ENCODE measurements around the gene PDK3. TPM values are rescaled to one million over a fixed set of nuclear protein-coding genes. Genes with fewer than 3 reads are reported as not detected.

Gene PDK3
- total RNA-seq, 1 experiment from 2014 or later = 47.3 TPM

GRCh38 chrX:24577091-24577490, 112.0 kb downstream of the PDK3 start:
- WGBS (ENCODE audit: extremely low coverage, insufficient read length, low lambda C conversion rate) = no CpG with 5 or more reads among the region's 9 CpGs
- H3K9me3 ChIP-seq (ENCODE audit: control insufficient read depth, low read depth, low read length) = no peaks in the 10 kb centered on the region

More at GRCh38 chrX:24577091-24577490, 112.0 kb downstream of the PDK3 start:
- H3K18ac ChIP-seq (ENCODE audit: insufficient read length, low read depth, low read length) = no peak overlapping the region
- H3K27ac ChIP-seq (ENCODE audit: insufficient read length, low read depth, low read length) = no peak overlapping the region
- no peak overlapping the region for H3K56ac ChIP-seq (ENCODE audit: insufficient read length, low read depth, low read length)
- no peaks in the 10 kb centered on the region for H3K4me1 Mint-ChIP-seq
- H2BK120ac ChIP-seq (ENCODE audit: low read depth, low read length, poor library complexity, severe bottlenecking) = no peak overlapping the region
- no peak overlapping the region for H3K4me3 Mint-ChIP-seq
- H3K79me2 ChIP-seq (ENCODE audit: insufficient read depth, low read length) = no peaks in the 10 kb centered on the region
- no peak overlapping the region for H3K4me2 ChIP-seq (ENCODE audit: insufficient read depth, insufficient read length, low read length)
- H2AFZ ChIP-seq (ENCODE audit: low read length) = no peak overlapping the region
- no peak overlapping the region for H4K8ac ChIP-seq (replicated peaks; ENCODE audit: insufficient read length, low read depth, low read length)
- no peak overlapping the region for H2AK5ac ChIP-seq (ENCODE audit: insufficient read length, low read length)
- TF ChIP-seq, protein P1, sequence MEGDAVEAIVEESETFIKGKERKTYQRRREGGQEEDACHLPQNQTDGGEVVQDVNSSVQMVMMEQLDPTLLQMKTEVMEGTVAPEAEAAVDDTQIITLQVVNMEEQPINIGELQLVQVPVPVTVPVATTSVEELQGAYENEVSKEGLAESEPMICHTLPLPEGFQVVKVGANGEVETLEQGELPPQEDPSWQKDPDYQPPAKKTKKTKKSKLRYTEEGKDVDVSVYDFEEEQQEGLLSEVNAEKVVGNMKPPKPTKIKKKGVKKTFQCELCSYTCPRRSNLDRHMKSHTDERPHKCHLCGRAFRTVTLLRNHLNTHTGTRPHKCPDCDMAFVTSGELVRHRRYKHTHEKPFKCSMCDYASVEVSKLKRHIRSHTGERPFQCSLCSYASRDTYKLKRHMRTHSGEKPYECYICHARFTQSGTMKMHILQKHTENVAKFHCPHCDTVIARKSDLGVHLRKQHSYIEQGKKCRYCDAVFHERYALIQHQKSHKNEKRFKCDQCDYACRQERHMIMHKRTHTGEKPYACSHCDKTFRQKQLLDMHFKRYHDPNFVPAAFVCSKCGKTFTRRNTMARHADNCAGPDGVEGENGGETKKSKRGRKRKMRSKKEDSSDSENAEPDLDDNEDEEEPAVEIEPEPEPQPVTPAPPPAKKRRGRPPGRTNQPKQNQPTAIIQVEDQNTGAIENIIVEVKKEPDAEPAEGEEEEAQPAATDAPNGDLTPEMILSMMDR (conservative IDR thresholded peaks at IDR 0.05) = no peak
- no peak overlapping the region for H3K27ac Mint-ChIP-seq
- H3K14ac ChIP-seq (ENCODE audit: insufficient read depth, low read length) = no peak overlapping the region
- H2BK15ac ChIP-seq (ENCODE audit: low read depth, low read length) = no peak overlapping the region
- H3K23ac ChIP-seq (ENCODE audit: insufficient read length, low read depth, low read length) = no peak overlapping the region
- no peaks in the 10 kb centered on the region for H3K27me3 ChIP-seq (ENCODE audit: insufficient read depth, low read length)
- H3K23me2 ChIP-seq (ENCODE audit: insufficient read length, low read depth, low read length, poor library complexity, severe bottlenecking) = no peaks in the 10 kb centered on the region
- no peak overlapping the region for H2BK12ac ChIP-seq (ENCODE audit: insufficient read length, low read depth, low read length)
- H4K91ac ChIP-seq (ENCODE audit: insufficient read length, low read depth, low read length) = no peak overlapping the region
- H3T11ph ChIP-seq (ENCODE audit: low read length) = no peak overlapping the region
- H3K9ac ChIP-seq (ENCODE audit: extremely low read depth, insufficient read length, low read length) = no peak overlapping the region
- no peak overlapping the region for H2BK5ac ChIP-seq (ENCODE audit: insufficient read length, low read length)
- no peak overlapping the region for H4K5ac ChIP-seq (ENCODE audit: insufficient read length, low read depth, low read length)
- H2BK20ac ChIP-seq (ENCODE audit: low read depth, low read length, poor library complexity, severe bottlenecking) = no peak overlapping the region
- no peak for DNase-seq
- no peaks in the 10 kb centered on the region for H3K4me1 ChIP-seq (ENCODE audit: insufficient read depth, low read length)
- H3K27me3 Mint-ChIP-seq (ENCODE audit: low read depth) = no peaks in the 10 kb centered on the region
- no peaks in the 10 kb centered on the region for H4K20me1 ChIP-seq (ENCODE audit: control insufficient read depth, insufficient read depth, insufficient read length)
- H3K9me3 Mint-ChIP-seq = no peaks in the 10 kb centered on the region
- no peaks in the 10 kb centered on the region for H3K79me1 ChIP-seq (ENCODE audit: insufficient read depth, low read depth, low read length, poor library complexity, severe bottlenecking)
- no peak overlapping the region for H3K4ac ChIP-seq (ENCODE audit: low read depth, low read length)
- H3K36me3 Mint-ChIP-seq (ENCODE audit: insufficient read depth in 1 of 3, low read depth in 3 of 3) = peaks cover 18 to 30% (median 29%) of the 10 kb centered on the region in 3 experiments; a peak in 6 of 7 replicates

Other genes starting within 250 kb of the PDK3 start
- not detected in 2 replicates for gene SUPT20HL2, start 151.2 kb upstream of the PDK3 start, total RNA-seq (2021)
- not detected in 2 replicates for gene SUPT20HL1, start 104.6 kb upstream of the PDK3 start, total RNA-seq (2021)
- gene PCYT1B, start 182.1 kb downstream of the PDK3 start, total RNA-seq (2021) = 27.4 and 29.1 TPM in 2 replicates
- gene POLA1, start 228.6 kb downstream of the PDK3 start, total RNA-seq (2021) = 58.3 and 60.2 TPM in 2 replicates

Data from H9 (cell line).